ENCODE measurements around the gene NAA15. TPM values are rescaled to one million over a fixed set of nuclear protein-coding genes. Genes with fewer than 3 reads are reported as not detected.
A peak's percentile ranks its signal among the peaks of the same experiment; 100 is the strongest.
"Not testable (repeated sequence)": the region's sequence is repeated elsewhere in the genome, so short reads cannot be mapped to it uniquely, and the experiment has no call there.

The NAA15 gene
- polyA plus RNA-seq, 2 donors, result 5.6 to 11.4 TPM

- Histone ChIP-seq H3K9me3 (ENCODE audit: control insufficient read depth in 2 of 2, insufficient read depth in 1 of 2, low read depth in 1 of 2, low read length in 1 of 2) (no peaks in the 10 kb centered on the region), H3K36me3 (ENCODE audit: control insufficient read depth in 2 of 2, insufficient read depth in 2 of 2, low read length in 1 of 2) (no peaks in the 10 kb centered on the region), H3K27me3 (ENCODE audit: control insufficient read depth in 1 of 2, insufficient read depth in 2 of 2, low read length in 2 of 2) (no peaks in the 10 kb centered on the region), H3K4me3 (ENCODE audit: low read depth in 1 of 2, low read length in 2 of 2) (peak overlapping the region; percentile 81 to 90), H3K27ac (ENCODE audit: low read depth in 2 of 2, low read length in 1 of 2) (peak overlapping the region; percentile 95 to 100), H3K4me1 (ENCODE audit: control insufficient read depth in 2 of 2, insufficient read depth in 2 of 2, low read length in 1 of 2) (no peaks in the 10 kb centered on the region)
- 0% methylated on average over 74 to 76 of the region's 76 CpGs for WGBS, 2 donors
These were observed 152.2 kb downstream of the NAA15 start for GRCh38 chr4:139453371-139454110.

- H3K36me3 ChIP-seq (ENCODE audit: control insufficient read depth in 2 of 2, insufficient read depth in 2 of 2, low read length in 1 of 2), result no peaks in the 10 kb centered on the region
- peak within 1 kb of the TSS; percentile 81 to 90 for H3K4me3 ChIP-seq (ENCODE audit: low read depth in 1 of 2, low read length in 2 of 2)
- no peaks in the 10 kb centered on the region for H3K9me3 ChIP-seq (ENCODE audit: control insufficient read depth in 2 of 2, insufficient read depth in 1 of 2, low read depth in 1 of 2, low read length in 1 of 2)
- 1% methylated on average over 44 to 46 of the region's 46 CpGs for WGBS, 2 donors
- H3K27me3 ChIP-seq (ENCODE audit: control insufficient read depth in 1 of 2, insufficient read depth in 2 of 2, low read length in 2 of 2), result no peaks in the 10 kb centered on the region
- H3K27ac ChIP-seq (ENCODE audit: low read depth in 2 of 2, low read length in 1 of 2), result peak within 1 kb of the TSS; percentile 95 to 100
- peaks cover 0 to 2% of the 10 kb centered on the region in 2 donors for H3K4me1 ChIP-seq (ENCODE audit: control insufficient read depth in 2 of 2, insufficient read depth in 2 of 2, low read length in 1 of 2)
These were observed 153.1 kb downstream of the NAA15 start, which contains the start of gene RAB33B for GRCh38 chr4:139454111-139455045. Gene RAB33B, plus strand, starts transcription at chr4:139454121. Its CDS starts 75 bp downstream, at chr4:139454196.

- H3K4me3 ChIP-seq (ENCODE audit: low read depth in 1 of 2, low read length in 2 of 2), result peak overlapping the region in 1 of 2 donors; percentile 90
These were observed 153.8 kb downstream of the NAA15 start for GRCh38 chr4:139455126-139455538.

GRCh38 chr4:139457318-139457717 lies 156.0 kb downstream of the NAA15 start:
- WGBS, 2 donors, result 49 to 60% methylated on average over 4 of the region's 4 CpGs
- H3K4me3 ChIP-seq (ENCODE audit: low read depth in 1 of 2, low read length in 2 of 2), result no peak overlapping the region
- H3K9me3 ChIP-seq (ENCODE audit: control insufficient read depth in 2 of 2, insufficient read depth in 1 of 2, low read depth in 1 of 2, low read length in 1 of 2), result no peaks in the 10 kb centered on the region
- H3K27me3 ChIP-seq (ENCODE audit: control insufficient read depth in 1 of 2, insufficient read depth in 2 of 2, low read length in 2 of 2), result no peaks in the 10 kb centered on the region
- peaks cover 0 to 2% of the 10 kb centered on the region in 2 donors for H3K4me1 ChIP-seq (ENCODE audit: control insufficient read depth in 2 of 2, insufficient read depth in 2 of 2, low read length in 1 of 2)
- H3K36me3 ChIP-seq (ENCODE audit: control insufficient read depth in 2 of 2, insufficient read depth in 2 of 2, low read length in 1 of 2), result no peaks in the 10 kb centered on the region
- H3K27ac ChIP-seq (ENCODE audit: low read depth in 2 of 2, low read length in 1 of 2), result no peak overlapping the region

More at GRCh38 chr4:139455126-139455538, 153.8 kb downstream of the NAA15 start:
- Histone ChIP-seq H3K27me3 (ENCODE audit: control insufficient read depth in 1 of 2, insufficient read depth in 2 of 2, low read length in 2 of 2) (no peaks in the 10 kb centered on the region), H3K4me1 (ENCODE audit: control insufficient read depth in 2 of 2, insufficient read depth in 2 of 2, low read length in 1 of 2) (peaks cover 0 to 2% of the 10 kb centered on the region in 2 donors), H3K36me3 (ENCODE audit: control insufficient read depth in 2 of 2, insufficient read depth in 2 of 2, low read length in 1 of 2) (no peaks in the 10 kb centered on the region), H3K9me3 (ENCODE audit: control insufficient read depth in 2 of 2, insufficient read depth in 1 of 2, low read depth in 1 of 2, low read length in 1 of 2) (no peaks in the 10 kb centered on the region), H3K27ac (ENCODE audit: low read depth in 2 of 2, low read length in 1 of 2) (peak overlapping the region in 1 of 2 donors; percentile 26)
- 27% methylated on average over 6 of the region's 6 CpGs for WGBS, 2 donors

GRCh38 chr4:139458543-139458942 lies 157.2 kb downstream of the NAA15 start:
- 64 to 73% methylated on average over 1 of the region's 1 CpG for WGBS, 2 donors
- Histone ChIP-seq H3K36me3 (ENCODE audit: control insufficient read depth in 2 of 2, insufficient read depth in 2 of 2, low read length in 1 of 2) (no peaks in the 10 kb centered on the region), H3K27me3 (ENCODE audit: control insufficient read depth in 1 of 2, insufficient read depth in 2 of 2, low read length in 2 of 2) (no peaks in the 10 kb centered on the region), H3K4me1 (ENCODE audit: control insufficient read depth in 2 of 2, insufficient read depth in 2 of 2, low read length in 1 of 2) (peaks cover 0 to 2% of the 10 kb centered on the region in 2 donors), H3K4me3 (ENCODE audit: low read depth in 1 of 2, low read length in 2 of 2) (no peak overlapping the region), H3K9me3 (ENCODE audit: control insufficient read depth in 2 of 2, insufficient read depth in 1 of 2, low read depth in 1 of 2, low read length in 1 of 2) (no peaks in the 10 kb centered on the region), H3K27ac (ENCODE audit: low read depth in 2 of 2, low read length in 1 of 2) (no peak overlapping the region)

- H3K4me3 ChIP-seq (ENCODE audit: low read depth in 1 of 2, low read length in 2 of 2), result no peak overlapping the region
- no peaks in the 10 kb centered on the region for H3K9me3 ChIP-seq (ENCODE audit: control insufficient read depth in 2 of 2, insufficient read depth in 1 of 2, low read depth in 1 of 2, low read length in 1 of 2)
- H3K4me1 ChIP-seq (ENCODE audit: control insufficient read depth in 2 of 2, insufficient read depth in 2 of 2, low read length in 1 of 2), result peaks cover 0 to 2% of the 10 kb centered on the region in 2 donors
- H3K36me3 ChIP-seq (ENCODE audit: control insufficient read depth in 2 of 2, insufficient read depth in 2 of 2, low read length in 1 of 2), result no peaks in the 10 kb centered on the region
- 56 to 58% methylated on average over 3 of the region's 3 CpGs for WGBS, 2 donors
- H3K27ac ChIP-seq (ENCODE audit: low read depth in 2 of 2, low read length in 1 of 2), result peak overlapping the region in 1 of 2 donors; percentile 55
- H3K27me3 ChIP-seq (ENCODE audit: control insufficient read depth in 1 of 2, insufficient read depth in 2 of 2, low read length in 2 of 2), result no peaks in the 10 kb centered on the region
These were observed 157.7 kb downstream of the NAA15 start for GRCh38 chr4:139458999-139459398.

- no peaks in the 10 kb centered on the region for H3K36me3 ChIP-seq (ENCODE audit: control insufficient read depth in 2 of 2, insufficient read depth in 2 of 2, low read length in 1 of 2)
- 91 to 92% methylated on average over 3 of the region's 3 CpGs for WGBS, 2 donors
- H3K27ac ChIP-seq (ENCODE audit: low read depth in 2 of 2, low read length in 1 of 2), result no peak overlapping the region
- H3K4me1 ChIP-seq (ENCODE audit: control insufficient read depth in 2 of 2, insufficient read depth in 2 of 2, low read length in 1 of 2), result peaks cover 0 to 2% of the 10 kb centered on the region in 2 donors
- H3K27me3 ChIP-seq (ENCODE audit: control insufficient read depth in 1 of 2, insufficient read depth in 2 of 2, low read length in 2 of 2), result no peaks in the 10 kb centered on the region
- H3K4me3 ChIP-seq (ENCODE audit: low read depth in 1 of 2, low read length in 2 of 2), result no peak overlapping the region
- H3K9me3 ChIP-seq (ENCODE audit: control insufficient read depth in 2 of 2, insufficient read depth in 1 of 2, low read depth in 1 of 2, low read length in 1 of 2), result no peaks in the 10 kb centered on the region
These were observed 159.3 kb downstream of the NAA15 start for GRCh38 chr4:139460565-139460964.

- H3K27me3 ChIP-seq (ENCODE audit: control insufficient read depth in 1 of 2, insufficient read depth in 2 of 2, low read length in 2 of 2), result no peaks in the 10 kb centered on the region
- H3K4me3 ChIP-seq (ENCODE audit: low read depth in 1 of 2, low read length in 2 of 2), result no peak overlapping the region
- no peak overlapping the region for H3K27ac ChIP-seq (ENCODE audit: low read depth in 2 of 2, low read length in 1 of 2)
- no peaks in the 10 kb centered on the region for H3K9me3 ChIP-seq (ENCODE audit: control insufficient read depth in 2 of 2, insufficient read depth in 1 of 2, low read depth in 1 of 2, low read length in 1 of 2)
- H3K4me1 ChIP-seq (ENCODE audit: control insufficient read depth in 2 of 2, insufficient read depth in 2 of 2, low read length in 1 of 2), result peaks cover 0 to 2% of the 10 kb centered on the region in 2 donors
- no peaks in the 10 kb centered on the region for H3K36me3 ChIP-seq (ENCODE audit: control insufficient read depth in 2 of 2, insufficient read depth in 2 of 2, low read length in 1 of 2)
- WGBS, 2 donors, result 73 to 76% methylated on average over 5 of the region's 5 CpGs
These were observed 159.8 kb downstream of the NAA15 start for GRCh38 chr4:139461022-139461628.

- H3K27ac ChIP-seq (ENCODE audit: low read depth in 2 of 2, low read length in 1 of 2); H3K9me3 ChIP-seq (ENCODE audit: control insufficient read depth in 2 of 2, insufficient read depth in 1 of 2, low read depth in 1 of 2, low read length in 1 of 2); H3K4me3 ChIP-seq (ENCODE audit: low read depth in 1 of 2, low read length in 2 of 2); H3K27me3 ChIP-seq (ENCODE audit: control insufficient read depth in 1 of 2, insufficient read depth in 2 of 2, low read length in 2 of 2); H3K36me3 ChIP-seq (ENCODE audit: control insufficient read depth in 2 of 2, insufficient read depth in 2 of 2, low read length in 1 of 2); H3K4me1 ChIP-seq (ENCODE audit: control insufficient read depth in 2 of 2, insufficient read depth in 2 of 2, low read length in 1 of 2): not testable (repeated sequence)
- 97% methylated on average over 5 of the region's 5 CpGs for WGBS, 2 donors
These were observed 163.2 kb downstream of the NAA15 start for GRCh38 chr4:139464512-139464911.
